HG03139 (cell line): Measurements from ENCODE around the gene RTN4R.
"Not testable (repeated sequence)": the region's sequence is repeated elsewhere in the genome, so short reads cannot be mapped to it uniquely, and the experiment has no call there.

Experiments used
- ATAC-seq: cut with Tn5 transposase; IDR thresholded peaks from one replicate; pipeline ENCODE4 v1.9.1; 2021; ENCODE audit not compliant: unreplicated experiment

RTN4R gene

DNA sequence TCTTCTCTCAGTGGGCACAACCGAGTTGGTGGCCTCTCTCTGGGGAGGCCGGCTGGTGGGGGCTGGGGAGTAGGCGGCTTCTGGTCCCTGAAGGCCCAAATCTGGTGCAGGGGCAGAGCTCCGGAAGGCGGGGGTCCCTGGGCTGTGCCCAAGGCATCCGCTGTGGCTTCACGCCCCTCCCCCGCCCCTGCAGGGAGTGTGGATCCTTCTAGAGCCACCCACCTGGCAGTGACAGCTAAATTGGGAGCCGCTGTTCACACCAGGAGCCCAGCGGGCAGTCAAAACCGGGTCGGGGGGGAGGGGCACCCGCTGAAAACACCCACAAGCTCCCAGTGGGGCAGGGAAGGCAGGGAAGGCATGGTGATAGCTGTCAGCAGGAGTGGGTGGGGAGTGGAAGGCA lies 4.6 kb upstream of the RTN4R start:
- ATAC-seq, result no peak

DNA sequence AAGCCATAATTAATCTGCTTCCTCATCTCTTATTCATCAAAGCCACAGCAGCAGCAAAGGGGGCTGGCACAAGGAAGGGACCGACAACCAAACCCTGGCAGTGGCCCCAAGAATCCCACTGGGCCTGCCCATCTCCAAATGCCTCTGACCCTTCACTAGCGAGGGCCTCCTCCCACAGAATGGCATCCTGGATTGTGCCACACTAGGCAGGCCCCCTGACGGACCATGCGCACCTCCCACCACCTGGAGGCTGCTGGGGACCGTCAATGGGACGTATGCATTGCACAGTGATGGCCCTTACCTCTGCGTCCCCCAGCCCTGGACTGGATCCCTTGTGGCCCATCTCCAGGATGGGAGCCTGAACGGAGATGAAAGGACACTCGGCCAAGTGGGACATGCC lies 4.1 kb upstream of the RTN4R start:
- ATAC-seq, result no peak

DNA sequence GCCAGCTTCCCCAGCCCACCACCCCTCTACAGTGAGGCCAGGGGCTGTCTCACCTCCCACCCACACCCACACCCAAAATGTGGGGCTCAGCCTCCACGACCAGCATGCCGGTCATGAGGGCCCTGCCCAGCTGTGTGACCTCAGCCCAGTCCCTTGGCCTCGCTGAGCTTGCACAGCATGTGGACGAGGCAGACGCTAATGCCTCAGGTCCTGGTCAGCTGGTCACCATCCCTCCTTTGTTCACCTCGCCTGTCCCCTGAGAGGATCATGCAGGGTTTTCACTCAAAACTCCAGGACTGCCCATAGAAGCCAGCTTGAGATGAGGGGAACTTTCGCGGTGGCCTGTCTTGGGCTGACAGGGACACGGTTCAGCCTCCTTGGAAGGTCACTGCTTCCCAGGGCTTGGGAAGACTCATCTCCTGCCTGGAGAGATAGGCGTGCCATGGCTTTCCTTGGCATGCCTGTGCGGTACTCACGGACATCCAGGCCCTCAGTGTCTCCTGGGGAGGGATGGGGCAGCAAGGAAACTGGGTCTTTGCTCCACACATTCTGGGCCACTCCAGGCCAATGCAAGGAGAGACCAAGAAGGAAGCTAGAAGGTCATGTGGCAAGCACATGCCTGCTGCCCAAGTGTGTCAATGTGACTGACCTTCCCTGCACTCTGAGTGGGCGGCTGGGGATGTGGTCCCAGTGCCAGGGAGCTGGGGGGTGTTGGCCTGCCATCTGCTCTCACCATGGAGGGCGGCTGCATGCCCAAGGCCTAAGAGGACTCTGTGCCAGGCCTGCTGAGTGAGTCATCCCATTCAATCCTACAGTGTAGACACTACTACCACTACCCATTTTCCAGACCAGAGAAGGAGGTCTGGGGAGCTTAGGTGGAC lies 3.2 kb upstream of the RTN4R start:
- ATAC-seq, result no peak

DNA sequence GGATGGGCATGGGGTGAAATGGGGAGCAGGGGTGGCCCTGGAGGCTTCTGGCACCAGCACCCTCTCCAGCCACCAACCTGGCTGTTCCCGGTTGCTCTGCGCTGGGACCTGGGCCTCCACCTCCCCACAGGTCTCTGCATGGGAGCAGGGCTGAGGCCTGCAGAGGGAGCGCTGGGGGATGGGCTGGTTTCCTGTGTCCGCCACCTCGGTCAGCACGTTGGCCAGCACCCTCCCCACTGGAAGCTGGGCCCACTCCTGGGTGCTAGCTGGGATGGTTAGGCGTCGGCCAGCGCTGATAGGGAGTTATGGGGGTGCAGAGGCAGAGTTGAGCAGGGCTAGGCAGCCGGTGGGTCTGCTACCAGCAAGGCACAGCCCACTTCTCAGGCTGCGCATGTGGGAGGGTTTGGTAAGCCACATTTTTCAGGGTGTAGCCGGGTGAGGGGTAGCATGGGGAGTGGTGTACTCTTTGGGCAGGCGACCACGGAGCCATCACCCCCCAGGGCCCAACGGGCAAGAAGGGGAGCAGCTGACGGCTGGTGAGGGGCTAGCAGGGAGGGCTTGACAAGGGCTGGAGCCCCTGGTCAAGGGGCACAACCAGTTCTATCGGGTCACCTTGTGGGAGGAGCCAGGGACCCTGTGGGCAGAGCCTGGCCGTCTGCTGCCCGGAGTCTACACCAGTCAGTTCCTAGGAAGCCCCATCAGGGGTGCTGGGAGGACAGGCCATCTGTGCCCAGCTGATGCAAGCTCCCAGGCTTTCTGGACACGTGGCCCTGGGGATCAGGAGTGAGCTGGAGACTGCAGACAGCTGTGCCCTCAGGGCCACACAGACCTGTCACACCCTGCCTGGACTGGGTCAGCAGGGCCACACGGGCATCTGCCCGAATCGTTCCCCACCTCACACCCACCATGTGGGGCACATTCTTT lies 2.3 kb upstream of the RTN4R start:
- not testable (repeated sequence) for ATAC-seq

DNA sequence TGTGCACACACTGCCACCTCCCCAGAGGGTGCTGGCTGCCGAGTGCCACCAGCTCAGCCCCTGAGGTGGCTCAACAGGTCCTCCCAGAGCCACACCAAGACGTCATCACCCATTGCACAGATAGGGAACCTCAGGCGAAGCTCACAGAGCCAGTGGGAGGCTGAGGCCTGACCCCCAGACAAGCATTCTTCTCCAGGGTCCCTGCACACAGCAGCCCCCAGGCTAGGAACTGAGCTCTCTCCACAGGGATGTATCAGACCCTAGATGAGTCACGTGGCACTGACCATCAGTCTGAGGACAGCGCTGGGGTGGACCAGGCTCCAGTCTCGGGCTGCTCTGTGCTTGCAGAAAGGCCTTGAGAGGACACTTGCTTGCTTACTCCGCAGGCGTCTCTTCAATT lies 1.6 kb upstream of the RTN4R start:
- ATAC-seq, result not testable (repeated sequence)

DNA sequence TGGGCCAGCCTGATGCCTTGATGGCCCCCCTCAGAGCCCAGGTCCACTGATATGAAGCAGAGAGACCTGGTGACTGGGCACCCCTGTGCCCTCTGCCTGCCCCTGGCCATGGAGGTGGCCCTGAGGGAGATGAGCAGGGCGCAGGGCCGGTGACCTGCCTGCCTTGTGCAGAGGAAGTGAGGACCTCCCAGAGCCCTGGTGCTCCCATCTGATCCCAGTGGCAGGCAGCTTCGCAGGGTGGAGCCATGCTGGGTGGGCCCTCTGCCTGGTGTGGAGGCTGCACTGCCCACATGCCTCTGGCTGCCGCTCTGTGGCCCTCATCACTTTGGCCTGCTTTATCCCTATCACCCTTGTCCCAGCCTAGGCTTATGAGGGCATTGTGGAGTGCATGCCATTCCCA lies 1.1 kb upstream of the RTN4R start:
- ATAC-seq, result not testable (repeated sequence)

DNA sequence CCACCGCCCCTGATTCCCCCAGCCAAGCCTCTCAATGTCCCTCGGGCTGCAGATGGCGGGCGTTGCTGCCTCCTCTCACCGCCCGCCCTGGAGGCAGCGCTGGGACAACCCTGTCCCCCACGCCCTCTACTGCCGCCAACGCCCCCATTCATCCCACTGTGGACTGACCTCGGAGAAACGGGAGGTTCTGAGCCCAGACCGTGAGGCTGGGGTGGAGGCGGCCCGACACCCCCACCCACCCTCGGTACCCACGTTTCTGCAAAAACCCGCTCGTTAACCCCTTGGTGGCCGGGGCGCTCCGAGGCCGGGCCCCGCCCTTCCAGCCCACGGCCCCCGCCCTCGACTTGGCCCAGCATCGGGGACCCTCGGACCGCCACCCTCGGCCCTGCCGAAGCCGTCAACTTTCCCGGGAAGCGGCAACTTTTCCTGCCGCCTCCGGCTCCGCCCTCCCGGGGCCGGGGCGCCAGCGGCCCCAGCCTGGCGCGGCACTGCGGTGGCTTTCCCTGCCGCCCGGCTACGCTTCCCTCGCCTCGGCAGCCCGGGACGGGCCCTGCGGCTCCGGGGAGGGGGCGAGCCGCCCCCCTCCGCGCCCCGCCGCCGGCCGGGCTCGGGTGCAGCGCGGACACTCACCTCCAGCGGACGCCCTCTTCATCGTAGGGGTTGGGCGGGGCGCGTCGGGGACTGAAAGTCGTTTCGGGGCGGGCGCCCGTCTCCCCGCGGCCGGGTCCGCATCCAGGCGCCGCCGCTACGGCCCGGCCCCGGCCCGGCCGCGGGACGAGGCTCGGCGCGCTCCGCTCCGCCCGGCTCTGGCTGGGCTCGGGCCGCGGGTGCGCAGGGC lies 458 bp downstream of the RTN4R start:
- ATAC-seq, result no peak

DNA sequence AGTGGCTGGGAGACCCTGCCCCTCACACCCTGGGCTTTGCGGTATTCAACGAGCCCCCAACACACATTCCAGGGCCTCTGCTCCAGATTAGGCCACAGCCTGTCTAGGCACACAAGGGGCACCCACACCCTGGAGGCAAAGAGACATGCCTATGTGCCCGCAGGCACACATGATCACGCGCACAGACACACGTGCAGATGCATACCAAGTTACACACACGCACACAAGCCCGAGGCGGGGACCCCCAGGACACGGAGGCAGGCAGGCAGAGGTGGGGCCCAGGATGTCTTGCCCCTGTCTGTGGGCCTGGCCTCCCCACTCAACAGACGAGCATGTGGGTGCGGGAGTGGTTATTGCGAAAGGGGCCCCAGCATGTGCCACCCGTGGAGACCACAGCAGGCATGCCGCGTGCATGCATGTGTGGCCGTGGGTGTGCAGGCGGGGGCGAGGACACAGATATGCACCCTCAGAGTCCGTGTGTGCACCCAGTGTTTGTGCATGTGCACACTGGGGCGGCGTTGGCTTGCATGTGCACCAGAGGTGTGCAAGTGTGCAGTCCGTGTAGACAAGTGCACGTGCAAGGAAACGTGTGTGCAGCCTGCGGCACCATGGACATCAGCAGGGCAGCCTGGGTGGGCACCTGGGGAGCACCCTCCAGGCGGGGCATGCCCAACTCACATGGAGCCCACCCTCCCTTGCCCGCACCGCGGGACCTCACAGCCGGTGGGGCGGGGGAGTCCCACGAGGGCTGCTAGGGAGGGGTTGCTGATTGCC lies 1.3 kb downstream of the RTN4R start:
- ATAC-seq, result not testable (repeated sequence)

DNA sequence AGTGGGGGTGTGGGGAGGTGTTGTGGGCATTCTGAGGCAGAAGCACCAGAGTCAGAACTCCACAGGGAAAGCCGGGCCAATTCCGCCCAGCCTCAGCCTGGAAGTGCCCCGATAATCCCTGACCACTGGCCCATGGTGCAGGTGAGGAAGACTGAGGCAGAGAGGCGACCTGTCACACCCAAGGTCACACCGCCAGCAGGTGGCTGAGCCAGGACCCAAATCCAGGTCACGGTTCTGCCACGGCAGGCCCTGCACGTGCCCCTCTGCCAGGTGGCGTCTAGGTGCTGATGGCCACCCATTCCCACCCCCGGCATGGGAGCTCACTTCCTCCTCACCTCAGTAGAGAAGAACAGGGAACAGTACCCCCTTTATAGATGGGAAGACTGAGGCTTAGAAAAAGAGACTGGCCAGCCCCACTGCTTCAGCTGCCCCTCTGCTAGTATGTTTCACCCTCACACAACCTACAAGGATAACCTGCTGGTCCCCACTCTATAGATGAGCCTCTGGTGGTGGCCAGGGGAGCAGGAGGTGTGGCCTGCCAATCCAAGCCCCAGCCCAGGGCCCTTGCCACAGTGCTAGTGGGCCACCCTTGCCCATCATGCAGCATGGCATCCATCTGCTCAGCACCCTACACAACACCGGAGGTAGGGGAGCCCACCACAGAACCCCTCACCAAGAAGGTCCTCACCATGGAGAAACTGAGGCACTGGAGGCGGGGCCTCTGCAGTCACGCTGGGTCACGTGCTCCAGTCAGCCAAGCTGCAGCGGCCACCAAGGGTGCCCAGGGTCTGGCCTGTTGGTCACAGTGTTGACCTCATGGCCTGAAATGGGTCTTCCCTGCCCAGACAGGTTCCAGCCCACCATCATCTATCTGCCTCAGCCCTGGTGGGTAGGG lies 2.1 kb downstream of the RTN4R start:
- not testable (repeated sequence) for ATAC-seq

DNA sequence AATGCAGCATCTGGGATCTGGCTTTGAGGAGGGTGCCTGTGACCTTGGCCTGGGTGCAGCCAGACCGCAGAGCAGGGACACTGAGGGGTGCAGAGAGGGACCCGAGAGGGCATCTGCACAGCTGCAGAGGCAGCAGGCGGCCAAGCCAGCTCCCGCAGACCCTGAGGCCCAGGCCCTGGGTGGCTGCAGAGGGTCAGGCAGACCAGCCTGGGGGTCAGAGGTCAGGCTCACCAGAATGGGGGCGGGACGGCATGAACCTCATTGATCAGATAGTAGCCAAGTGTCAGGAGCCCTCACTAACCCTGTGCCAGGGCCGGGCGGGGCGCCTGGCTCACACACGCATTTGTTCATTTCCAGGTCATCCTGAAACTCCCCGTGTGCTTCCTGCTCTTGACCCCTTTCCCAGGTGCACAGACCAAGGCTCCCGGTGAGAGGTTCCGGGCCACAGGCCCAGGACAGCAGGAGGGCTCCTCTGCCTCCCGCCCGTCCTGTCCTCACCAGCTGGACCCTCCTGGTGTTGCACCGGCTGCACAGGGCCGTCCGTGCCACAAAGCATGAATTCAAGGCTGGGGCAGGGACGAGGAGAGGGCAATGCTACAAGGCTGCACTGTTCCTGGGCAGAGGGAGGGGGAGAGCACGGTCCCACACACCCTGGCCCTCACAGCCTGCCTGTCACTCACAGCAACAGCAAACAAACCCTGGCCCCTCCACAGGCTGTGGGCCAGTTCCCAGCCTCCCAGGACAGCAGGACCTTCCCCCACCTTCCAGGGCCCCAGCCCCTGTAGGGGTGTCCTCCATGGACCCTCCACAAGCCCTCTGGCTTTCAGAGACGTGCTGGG lies 3.3 kb downstream of the RTN4R start:
- no peak for ATAC-seq

DNA sequence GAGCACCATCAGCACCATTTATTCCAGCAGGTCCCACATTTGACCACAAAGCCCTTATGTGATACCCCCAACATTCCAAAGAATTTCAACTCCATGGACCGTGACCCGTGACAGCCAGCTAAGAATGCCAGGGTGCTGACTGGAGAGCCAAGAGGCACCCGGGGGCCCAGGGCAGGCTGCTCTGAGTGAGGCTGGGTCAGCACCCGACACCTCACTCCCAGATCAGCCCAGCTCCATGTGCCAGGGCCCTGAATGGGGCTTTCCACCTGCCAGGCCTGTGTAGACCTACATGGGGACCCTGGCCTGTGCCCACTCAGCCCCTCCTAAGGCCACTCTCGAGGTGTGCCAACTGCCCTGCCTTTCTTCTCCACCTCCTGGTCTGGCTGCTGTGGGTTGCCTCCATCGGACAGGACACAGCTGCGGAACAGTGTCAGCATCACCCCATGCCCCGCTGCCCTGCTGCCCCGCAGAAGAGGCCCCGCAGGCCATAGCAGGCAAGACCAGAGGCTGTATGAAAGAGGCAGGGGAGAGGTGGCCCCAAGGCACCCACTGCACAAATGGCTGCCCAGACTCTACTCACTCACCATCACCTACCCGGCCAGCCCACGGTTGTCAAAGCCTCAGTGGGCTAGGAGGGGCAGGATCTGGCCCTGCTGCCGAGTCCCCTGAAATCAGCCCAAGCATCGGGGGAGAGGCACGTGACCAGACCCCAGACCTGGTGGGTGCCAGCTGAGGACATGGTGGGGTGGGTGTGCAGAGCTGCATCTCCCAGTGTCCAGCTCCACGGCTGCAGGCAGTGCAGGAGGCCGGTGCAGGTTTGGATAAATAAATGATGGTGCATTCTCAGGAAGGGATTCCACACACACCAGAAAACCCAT lies 4.5 kb downstream of the RTN4R start:
- ATAC-seq, result not testable (repeated sequence)

DNA sequence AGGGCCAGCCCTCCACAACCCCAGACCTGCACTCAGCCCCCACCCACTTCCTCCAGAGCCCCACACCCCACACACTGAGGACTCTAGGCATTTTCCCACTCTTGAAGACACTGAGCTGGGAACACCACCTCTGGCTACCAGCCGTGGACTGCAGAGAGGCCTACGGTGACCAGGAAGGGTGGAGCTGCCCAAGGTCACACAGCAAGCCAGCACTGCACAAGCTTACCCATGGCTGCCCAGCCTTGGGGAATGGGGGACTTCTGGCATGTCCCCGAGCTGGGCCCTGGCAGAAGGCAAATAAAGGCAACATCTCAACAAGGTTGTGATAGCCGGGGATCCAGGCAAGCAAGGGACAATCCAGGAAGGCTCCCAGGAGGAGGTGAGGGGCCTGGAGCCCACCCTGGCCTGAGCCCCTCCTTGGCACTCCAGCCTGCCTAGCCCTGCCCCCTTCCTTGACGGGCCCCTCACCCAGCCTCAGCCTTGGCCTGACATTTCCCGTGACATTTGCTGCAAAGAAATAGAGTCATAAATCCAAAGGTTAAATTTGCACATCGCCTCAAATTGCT lies 5.5 kb downstream of the RTN4R start:
- no peak for ATAC-seq

DNA sequence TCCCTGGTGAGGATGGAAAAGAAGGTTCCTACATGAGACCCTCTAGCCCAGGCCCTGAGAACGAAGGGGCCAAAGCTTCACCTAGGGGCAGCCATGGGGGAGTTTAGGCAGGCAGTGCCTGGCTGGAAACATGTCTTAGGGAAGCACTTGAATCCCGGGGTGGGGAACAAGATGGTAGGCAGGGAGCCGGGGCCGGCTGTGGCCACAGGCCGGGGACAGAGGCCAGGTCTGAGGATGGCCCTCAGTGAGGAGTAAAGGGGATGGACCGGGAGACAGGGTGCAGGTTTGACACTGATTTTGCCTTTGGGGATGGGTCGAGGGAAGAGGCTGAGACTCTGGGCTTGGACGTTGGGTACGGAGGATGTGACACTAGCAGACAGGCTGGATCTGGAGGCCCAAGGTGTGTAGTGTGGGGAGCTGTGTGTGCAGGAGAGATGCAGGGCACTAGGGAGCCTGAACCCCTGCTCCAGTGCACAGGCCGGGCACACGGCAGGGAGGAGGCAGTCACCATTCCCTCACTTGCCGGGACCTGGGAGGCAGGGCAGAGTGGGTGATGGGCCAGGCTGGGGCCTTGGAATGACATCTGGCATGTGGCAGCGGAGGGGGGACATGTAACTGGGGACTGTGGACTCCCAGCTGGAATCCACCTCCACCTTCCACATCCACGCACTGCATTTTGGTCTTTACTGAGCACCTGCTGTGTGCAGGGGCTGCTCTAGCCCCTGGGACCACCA lies 6.1 kb downstream of the RTN4R start:
- no peak for ATAC-seq

DNA sequence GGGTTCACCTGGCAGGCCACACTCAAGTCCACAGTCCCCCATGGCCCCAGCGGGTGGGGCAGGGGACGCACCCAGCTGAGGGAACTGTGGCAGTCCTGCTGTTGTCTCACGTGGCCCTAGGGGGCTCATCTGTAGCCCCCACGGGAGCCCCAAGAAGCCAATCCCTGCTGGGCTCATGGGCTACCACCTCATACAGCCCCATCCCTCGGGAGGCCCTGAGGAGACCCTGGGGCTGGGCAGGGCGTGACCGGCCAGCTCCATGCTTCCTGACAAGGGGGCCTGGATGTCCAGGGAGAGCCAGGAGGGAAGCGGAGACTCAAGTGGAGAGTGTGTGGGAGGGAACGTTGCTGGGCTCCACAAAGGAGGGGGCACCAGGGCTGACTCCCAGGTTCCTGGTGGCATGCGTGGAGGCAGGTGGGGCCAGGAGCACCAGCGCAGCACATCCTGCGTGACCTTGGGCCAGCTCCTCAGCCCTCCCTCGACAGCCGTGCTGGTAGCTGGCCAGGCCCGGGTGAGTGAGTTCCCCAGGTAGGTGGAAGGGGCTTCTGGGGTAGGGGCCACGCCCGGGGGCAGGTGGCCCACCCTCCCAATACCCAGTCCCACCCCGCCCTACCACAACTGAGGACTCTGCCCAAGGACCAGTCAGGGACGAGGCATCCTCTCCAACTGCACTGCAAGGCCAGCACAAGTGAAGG lies 7.9 kb downstream of the RTN4R start:
- no peak for ATAC-seq

DNA sequence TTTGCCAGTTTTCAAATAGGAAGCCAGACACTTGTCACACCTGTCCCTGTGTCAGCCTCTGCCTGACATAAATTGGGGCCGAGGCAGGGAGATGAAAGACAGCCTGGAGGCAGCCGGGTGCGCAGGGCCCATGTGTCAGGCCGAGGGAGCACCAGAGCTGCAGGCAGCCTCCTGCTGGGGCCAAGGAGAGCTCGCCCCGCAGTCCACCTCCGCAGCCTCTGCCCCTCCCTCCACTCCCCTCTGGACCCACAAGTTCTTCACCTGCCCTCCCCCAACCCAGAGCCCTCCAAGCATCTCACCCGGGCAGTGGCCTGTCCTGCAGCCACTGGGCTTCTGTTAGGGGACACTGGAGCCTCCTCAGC lies 8.8 kb downstream of the RTN4R start:
- ATAC-seq, result no peak
